ENCODE data around the gene NCEH1. TPM values are rescaled to one million over a fixed set of nuclear protein-coding genes. Genes with fewer than 3 reads are reported as not detected.

Gene NCEH1
- total and polyA plus RNA-seq, 9 of the 15 experiments (the other 6 are each of a cell fraction or from before 2014, with no cell fraction given) = 1.3 to 5.0 (median 2.8) TPM

GRCh38 chr3:172591125-172591605 lies 119.7 kb downstream of the NCEH1 start (continued):
- TF ChIP-seq, protein P1, sequence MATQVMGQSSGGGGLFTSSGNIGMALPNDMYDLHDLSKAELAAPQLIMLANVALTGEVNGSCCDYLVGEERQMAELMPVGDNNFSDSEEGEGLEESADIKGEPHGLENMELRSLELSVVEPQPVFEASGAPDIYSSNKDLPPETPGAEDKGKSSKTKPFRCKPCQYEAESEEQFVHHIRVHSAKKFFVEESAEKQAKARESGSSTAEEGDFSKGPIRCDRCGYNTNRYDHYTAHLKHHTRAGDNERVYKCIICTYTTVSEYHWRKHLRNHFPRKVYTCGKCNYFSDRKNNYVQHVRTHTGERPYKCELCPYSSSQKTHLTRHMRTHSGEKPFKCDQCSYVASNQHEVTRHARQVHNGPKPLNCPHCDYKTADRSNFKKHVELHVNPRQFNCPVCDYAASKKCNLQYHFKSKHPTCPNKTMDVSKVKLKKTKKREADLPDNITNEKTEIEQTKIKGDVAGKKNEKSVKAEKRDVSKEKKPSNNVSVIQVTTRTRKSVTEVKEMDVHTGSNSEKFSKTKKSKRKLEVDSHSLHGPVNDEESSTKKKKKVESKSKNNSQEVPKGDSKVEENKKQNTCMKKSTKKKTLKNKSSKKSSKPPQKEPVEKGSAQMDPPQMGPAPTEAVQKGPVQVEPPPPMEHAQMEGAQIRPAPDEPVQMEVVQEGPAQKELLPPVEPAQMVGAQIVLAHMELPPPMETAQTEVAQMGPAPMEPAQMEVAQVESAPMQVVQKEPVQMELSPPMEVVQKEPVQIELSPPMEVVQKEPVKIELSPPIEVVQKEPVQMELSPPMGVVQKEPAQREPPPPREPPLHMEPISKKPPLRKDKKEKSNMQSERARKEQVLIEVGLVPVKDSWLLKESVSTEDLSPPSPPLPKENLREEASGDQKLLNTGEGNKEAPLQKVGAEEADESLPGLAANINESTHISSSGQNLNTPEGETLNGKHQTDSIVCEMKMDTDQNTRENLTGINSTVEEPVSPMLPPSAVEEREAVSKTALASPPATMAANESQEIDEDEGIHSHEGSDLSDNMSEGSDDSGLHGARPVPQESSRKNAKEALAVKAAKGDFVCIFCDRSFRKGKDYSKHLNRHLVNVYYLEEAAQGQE (IDR thresholded peaks at IDR 0.05; ENCODE audit: borderline replicate concordance) = peak; percentile 3; the same call in 1 of the 2 replicates
- TF ChIP-seq, protein P1 (CRISPR knock-in tag; IDR thresholded peaks at IDR 0.05; ENCODE audit: low read depth) = no peak
- TF ChIP-seq TOE1 (IDR thresholded peaks at IDR 0.05; ENCODE audit: borderline replicate concordance) (peak; percentile 69; the same call in 1 of the 2 replicates), TOE1 (CRISPR knock-in tag; IDR thresholded peaks at IDR 0.05; ENCODE audit: borderline replicate concordance, low read depth) (no peak), FOXK2 (conservative IDR thresholded peaks at IDR 0.05 in 1 of 2, IDR thresholded peaks at IDR 0.05 in 1 of 2; ENCODE audit: low read depth in 2 of 2) (peak in 1 of 2 experiments; percentile 53; a peak in 2 of 4 replicates), SREBF1 (IDR thresholded peaks at IDR 0.05; ENCODE audit: borderline replicate concordance, low read depth, low read length) (no peak)
